Activated B cell treated with CpG ODN at 0.5 μM for 24 hours (primary cell): ENCODE data around the gene MYOZ2. TPM values are rescaled to one million over a fixed set of nuclear protein-coding genes. Genes with fewer than 3 reads are reported as not detected.

Experiments used
- ATAC-seq: fragments of 200-7000 bp; cut with Tn5 transposase; one replicate; pipeline ENCODE4 v1.10.0; 2021; ENCODE audit warnings: low read depth, mild to moderate bottlenecking, moderate library complexity
- CTCF ChIA-PET: fragments of 350-600 bp; sonication (Branson Sonifier 250); formaldehyde crosslinking; loops from one replicate; lab custom pipeline; 2021; ENCODE audit warnings: antibody characterized with exemption; lab: Charles Lee
- POLR2A ChIA-PET: fragments of 350-600 bp; sonication (Branson Sonifier 250); formaldehyde crosslinking; loops from one replicate; lab custom pipeline; 2021; ENCODE audit warnings: antibody characterized with exemption; lab: Charles Lee
- DNase-seq: peaks from one replicate; pipeline ENCODE4 v3.0.0; 2022
- H3K27ac Mint-ChIP-seq: one replicate; pipeline ENCODE4 v1.8.0; 2020; ENCODE audit warnings: mixed read lengths
- H3K27me3 Mint-ChIP-seq: one replicate; pipeline ENCODE4 v1.8.0; 2021; ENCODE audit warnings: mixed read lengths
- H3K36me3 Mint-ChIP-seq: one replicate; pipeline ENCODE4 v1.8.0; 2021; ENCODE audit warnings: low read depth, mixed read lengths
- H3K4me1 Mint-ChIP-seq: one replicate; pipeline ENCODE4 v1.8.0; 2021; ENCODE audit warnings: mixed read lengths
- H3K4me3 Mint-ChIP-seq: one replicate; pipeline ENCODE4 v1.8.0; 2020; ENCODE audit warnings: mild to moderate bottlenecking, mixed read lengths
- H3K9me3 Mint-ChIP-seq: one replicate; pipeline ENCODE4 v1.8.0; 2020; ENCODE audit warnings: mixed read lengths
- intact Hi-C: fragments of 100-400 bp; cut with micrococcal nuclease; formaldehyde crosslinking; loops from one replicate; pipeline ENCODE4 v1.15.1; 2024
- total RNA-seq: library from RNA; stranded (reverse); gene quantifications from 2 replicates; pipeline ENCODE4 v1.2.3, GENCODE V29; 2022
- TF ChIP-seq, protein P1 (sequence below): fragments of 200-600 bp; IDR thresholded peaks from one replicate; pipeline ENCODE4 v1.8.0; 2022; ENCODE audit warnings: antibody characterized with exemption, mild to moderate bottlenecking

MYOZ2 gene
- total RNA-seq, 1 donor from 2014 or later: not detected

DNA sequence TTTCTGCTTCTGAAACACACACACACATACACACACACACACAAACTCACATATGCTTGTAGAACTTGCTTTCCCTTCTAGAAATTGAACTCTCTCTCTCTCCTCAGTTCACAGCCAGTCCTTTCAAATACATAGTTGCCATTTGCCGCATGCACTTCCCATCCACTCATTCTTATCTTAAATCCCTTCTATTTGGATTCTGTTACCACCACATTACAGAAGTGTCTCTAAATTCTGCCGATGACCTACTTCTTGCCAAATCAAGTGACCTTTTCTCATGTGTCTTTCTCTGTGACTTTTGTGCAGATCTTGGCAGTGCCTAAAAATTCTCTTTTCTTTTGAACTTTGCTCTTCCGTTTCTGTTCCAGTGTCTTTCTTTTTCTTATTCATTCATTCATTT is 7.5 kb upstream of the MYOZ2 start:
- Mint-ChIP-seq H3K36me3 (no peaks in the 10 kb centered on the region), H3K4me3 (no peak overlapping the region), H3K27me3 (no peaks in the 10 kb centered on the region), H3K9me3 (no peaks in the 10 kb centered on the region), H3K4me1 (no peaks in the 10 kb centered on the region), H3K27ac (no peak overlapping the region)
- DNase-seq (no peak), ATAC-seq (no peak)
- ChIA-PET CTCF (no interaction called here), POLR2A (no interaction called here)
- intact Hi-C loops: no loop called here
- TF ChIP-seq, protein P1, sequence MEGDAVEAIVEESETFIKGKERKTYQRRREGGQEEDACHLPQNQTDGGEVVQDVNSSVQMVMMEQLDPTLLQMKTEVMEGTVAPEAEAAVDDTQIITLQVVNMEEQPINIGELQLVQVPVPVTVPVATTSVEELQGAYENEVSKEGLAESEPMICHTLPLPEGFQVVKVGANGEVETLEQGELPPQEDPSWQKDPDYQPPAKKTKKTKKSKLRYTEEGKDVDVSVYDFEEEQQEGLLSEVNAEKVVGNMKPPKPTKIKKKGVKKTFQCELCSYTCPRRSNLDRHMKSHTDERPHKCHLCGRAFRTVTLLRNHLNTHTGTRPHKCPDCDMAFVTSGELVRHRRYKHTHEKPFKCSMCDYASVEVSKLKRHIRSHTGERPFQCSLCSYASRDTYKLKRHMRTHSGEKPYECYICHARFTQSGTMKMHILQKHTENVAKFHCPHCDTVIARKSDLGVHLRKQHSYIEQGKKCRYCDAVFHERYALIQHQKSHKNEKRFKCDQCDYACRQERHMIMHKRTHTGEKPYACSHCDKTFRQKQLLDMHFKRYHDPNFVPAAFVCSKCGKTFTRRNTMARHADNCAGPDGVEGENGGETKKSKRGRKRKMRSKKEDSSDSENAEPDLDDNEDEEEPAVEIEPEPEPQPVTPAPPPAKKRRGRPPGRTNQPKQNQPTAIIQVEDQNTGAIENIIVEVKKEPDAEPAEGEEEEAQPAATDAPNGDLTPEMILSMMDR: no peak

DNA sequence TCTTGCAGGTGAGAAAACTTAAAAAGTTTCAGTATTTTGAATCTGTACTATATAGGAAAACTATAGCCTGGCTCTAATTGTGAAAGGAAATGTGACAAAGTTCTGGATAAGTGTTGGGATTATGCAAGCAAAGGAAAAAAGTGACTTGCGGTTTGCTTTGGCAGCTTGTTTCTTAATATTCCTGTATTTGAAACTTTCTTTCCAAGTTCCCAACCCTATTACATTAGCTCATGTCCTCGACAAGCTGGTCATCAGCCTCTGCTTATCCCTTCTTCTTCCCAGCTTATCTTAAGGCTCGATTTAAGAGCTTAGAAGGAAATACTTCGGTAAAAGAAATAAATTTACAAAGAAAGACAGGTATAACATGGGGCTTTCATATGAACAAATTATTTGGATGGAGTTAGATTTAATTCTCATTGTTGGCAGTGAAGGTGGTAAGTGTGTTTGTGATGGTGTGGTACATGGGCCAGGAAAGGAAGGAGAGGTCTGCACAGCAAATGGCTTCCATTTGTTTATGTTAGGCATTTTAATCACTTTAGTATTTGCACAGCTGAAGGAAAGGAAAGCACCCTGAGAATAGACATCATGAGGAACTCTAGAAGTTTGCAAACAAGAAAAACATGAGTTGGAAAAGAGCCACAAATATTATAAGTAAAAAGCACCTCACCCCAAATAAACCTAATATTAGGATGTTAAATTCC is 5.1 kb upstream of the MYOZ2 start:
- no peaks in the 10 kb centered on the region for H3K9me3 Mint-ChIP-seq
- no peaks in the 10 kb centered on the region for H3K4me1 Mint-ChIP-seq
- POLR2A ChIA-PET: no interaction called here
- CTCF ChIA-PET: no interaction called here
- DNase-seq: no peak
- intact Hi-C loops: no loop called here
- no peak overlapping the region for H3K4me3 Mint-ChIP-seq
- no peak for ATAC-seq
- no peak overlapping the region for H3K27ac Mint-ChIP-seq
- H3K27me3 Mint-ChIP-seq: no peaks in the 10 kb centered on the region
- TF ChIP-seq, protein P1: no peak
- no peaks in the 10 kb centered on the region for H3K36me3 Mint-ChIP-seq

DNA sequence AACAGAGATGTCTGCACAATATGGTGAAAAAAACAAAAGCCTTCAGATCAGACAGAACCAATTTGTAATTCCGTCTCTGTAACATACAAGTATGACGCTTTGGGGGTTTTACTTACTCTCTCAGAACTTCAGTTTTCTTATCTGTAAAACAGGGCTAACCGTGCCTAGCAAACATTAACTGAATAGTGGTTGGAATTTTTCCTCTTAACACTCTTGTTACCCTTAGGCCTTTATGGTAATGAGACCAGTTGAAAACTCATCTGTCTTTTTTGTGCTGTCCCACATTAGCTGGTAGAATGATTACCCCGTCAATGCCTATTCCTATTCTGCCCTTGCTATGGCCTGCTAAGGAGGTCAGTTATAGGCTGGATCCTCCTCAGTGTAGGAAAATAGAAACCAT is 4.5 kb upstream of the MYOZ2 start:
- POLR2A ChIA-PET: no interaction called here
- H3K27ac Mint-ChIP-seq: no peak overlapping the region
- H3K36me3 Mint-ChIP-seq: no peaks in the 10 kb centered on the region
- H3K9me3 Mint-ChIP-seq: no peaks in the 10 kb centered on the region
- intact Hi-C loops: no loop called here
- H3K27me3 Mint-ChIP-seq: no peaks in the 10 kb centered on the region
- TF ChIP-seq, protein P1: no peak
- CTCF ChIA-PET: no interaction called here
- no peak overlapping the region for H3K4me3 Mint-ChIP-seq
- no peak for DNase-seq
- ATAC-seq: no peak
- H3K4me1 Mint-ChIP-seq: no peaks in the 10 kb centered on the region

DNA sequence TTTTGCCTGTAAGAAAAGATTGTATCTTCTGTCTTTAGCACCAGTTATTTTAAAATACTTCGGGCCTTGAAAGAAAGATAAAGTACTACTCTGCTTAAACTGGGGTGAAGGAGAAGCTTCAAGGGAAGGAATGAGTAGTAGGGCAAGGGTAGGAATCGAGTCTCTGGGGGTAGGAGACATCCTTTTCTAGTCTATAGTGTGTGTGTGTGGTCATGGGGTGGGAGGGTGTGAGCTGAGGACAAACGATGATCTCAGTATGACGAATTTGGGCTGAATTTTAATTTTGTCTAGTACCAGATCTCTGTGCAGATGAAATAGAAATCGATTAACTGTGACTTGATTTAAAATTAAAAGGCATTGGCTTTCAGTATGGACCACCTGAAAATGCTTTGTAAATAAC is 3.3 kb upstream of the MYOZ2 start:
- TF ChIP-seq, protein P1: no peak
- no peaks in the 10 kb centered on the region for H3K9me3 Mint-ChIP-seq
- H3K27ac Mint-ChIP-seq: no peak overlapping the region
- H3K4me3 Mint-ChIP-seq: no peak overlapping the region
- H3K27me3 Mint-ChIP-seq: no peaks in the 10 kb centered on the region
- POLR2A ChIA-PET: no interaction called here
- DNase-seq (no peak), ATAC-seq (no peak)
- intact Hi-C loops: no loop called here
- H3K4me1 Mint-ChIP-seq: no peaks in the 10 kb centered on the region
- no peaks in the 10 kb centered on the region for H3K36me3 Mint-ChIP-seq
- CTCF ChIA-PET: no interaction called here

DNA sequence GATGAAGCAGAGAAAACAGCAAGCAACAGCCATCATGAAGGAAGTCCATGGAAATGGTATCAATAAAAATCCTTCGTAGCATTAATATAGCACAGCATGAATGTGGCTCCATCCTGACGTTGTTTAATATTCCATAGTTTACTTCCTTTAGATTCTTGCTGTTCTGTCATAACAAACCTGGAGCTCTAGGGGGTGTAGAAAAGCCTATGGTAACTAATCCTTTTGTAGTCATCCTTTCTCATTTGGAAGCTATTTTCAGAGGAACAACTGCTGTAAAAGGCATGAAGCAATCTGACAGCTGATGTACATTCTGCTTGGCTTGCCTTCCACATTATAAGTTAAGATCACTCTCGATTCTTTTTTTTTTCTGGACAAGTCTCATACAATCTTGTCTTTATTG is 914 bp downstream of the MYOZ2 start:
- intact Hi-C loops: no loop called here
- Mint-ChIP-seq H3K4me1 (peaks cover 25% of the 10 kb centered on the region), H3K27ac (no peak overlapping the region), H3K4me3 (no peak overlapping the region), H3K9me3 (no peaks in the 10 kb centered on the region), H3K27me3 (no peaks in the 10 kb centered on the region), H3K36me3 (no peaks in the 10 kb centered on the region)
- ChIA-PET CTCF (no interaction called here), POLR2A (no interaction called here)
- ATAC-seq (no peak), DNase-seq (no peak)
- TF ChIP-seq, protein P1: no peak
